K562 (cell line): ENCODE measurements around the gene CRLF1. TPM values are rescaled to one million over a fixed set of nuclear protein-coding genes. Genes with fewer than 3 reads are reported as not detected.

Experiments
- CBFA2T2 ChIP-seq: fragments of 450-650 bp; conservative IDR thresholded peaks from 2 replicates; pipeline ENCODE4 v1.6.1; 2017; ENCODE audit warnings: mild to moderate bottlenecking
- HDAC2 ChIP-seq: fragments of 450-650 bp; IDR thresholded peaks from 2 replicates; pipeline ENCODE4 v1.6.1; 2016; ENCODE audit warnings: mild to moderate bottlenecking
- HMG20B ChIP-seq: fragments of 250-450 bp; sonication (Bioruptor Pico); IDR thresholded peaks from 2 replicates; pipeline ENCODE4 v1.5.0; 2021; ENCODE audit warnings: mild to moderate bottlenecking
- HNRNPK ChIP-seq: fragments of 200-400 bp; formaldehyde crosslinking; IDR thresholded peaks from one replicate; pipeline ENCODE4 v1.6.1; 2018; ENCODE audit warnings: mild to moderate bottlenecking, low read depth, low read length; ENCODE audit not compliant: poor library complexity, severe bottlenecking
- HNRNPL ChIP-seq: fragments of 200-400 bp; formaldehyde crosslinking; IDR thresholded peaks from 2 replicates; pipeline ENCODE4 v1.6.1; 2017; ENCODE audit warnings: low read depth, mild to moderate bottlenecking, low read length
- KAT8 ChIP-seq: fragments of 450-650 bp; IDR thresholded peaks from 2 replicates; pipeline ENCODE4 v1.6.1; 2016; ENCODE audit warnings: low read depth, mild to moderate bottlenecking
- MAZ ChIP-seq, 2 experiments: fragments of 450-650 bp in 1 of 2; sonication (generic) in 1 of 2; formaldehyde crosslinking; IDR thresholded peaks in 1 of 2; conservative IDR thresholded peaks in 1 of 2; 2 replicates each; pipeline versions ENCODE4 v1.4.0 to v1.5.0; 2020; ENCODE audit warnings: mild to moderate bottlenecking in 1 of 2, missing genetic modification reagents in 1 of 2
- MECOM ChIP-seq: fragments of 250-450 bp; sonication (Bioruptor Pico); IDR thresholded peaks from 2 replicates; pipeline ENCODE4 v1.8.0; 2022; ENCODE audit warnings: inconsistent platforms
- MIER1 ChIP-seq: fragments of 450-650 bp; IDR thresholded peaks from 2 replicates; pipeline ENCODE4 v1.6.1; 2016; ENCODE audit warnings: antibody characterized with exemption, mild to moderate bottlenecking, low read depth
- MYC ChIP-seq, 2 experiments: fragments of 250-450 bp in 1 of 2; sonication (Bioruptor Pico) in 1 of 2; IDR thresholded peaks; 2 replicates each; pipeline versions ENCODE4 v1.5.1 to v1.6.1; 2012 to 2021; ENCODE audit warnings: low read depth in 2 of 2, borderline replicate concordance in 1 of 2, improper control_type of control experiment in 1 of 2, low read length in 1 of 2, mild to moderate bottlenecking in 1 of 2, moderate library complexity in 1 of 2
- NCOA6 ChIP-seq: fragments of 450-650 bp; IDR thresholded peaks from 2 replicates; pipeline ENCODE4 v1.6.1; 2017; ENCODE audit warnings: mild to moderate bottlenecking
- NR2C1 ChIP-seq, 2 experiments: fragments of 450-650 bp; IDR thresholded peaks; 2 replicates each; pipeline ENCODE4 v1.6.1; 2017; ENCODE audit warnings: mild to moderate bottlenecking in 2 of 2, antibody characterized with exemption in 1 of 2, inconsistent platforms in 1 of 2, missing compliant biosample characterization in 1 of 2, missing genetic modification characterization in 1 of 2
- NR2C2 ChIP-seq, 2 experiments: fragments of 200-800 bp in 1 of 2; sonication (Bioruptor generic) in 1 of 2; sonication (generic) in 1 of 2; formaldehyde crosslinking in 1 of 2; IDR thresholded peaks; 2 replicates each; pipeline versions ENCODE4 v1.6.1 to v1.8.0; 2016 to 2022; ENCODE audit warnings: mild to moderate bottlenecking in 1 of 2, missing compliant biosample characterization in 1 of 2, missing genetic modification characterization in 1 of 2, missing genetic modification reagents in 1 of 2
- RB1 ChIP-seq: fragments of 450-650 bp; IDR thresholded peaks from 2 replicates; pipeline ENCODE4 v1.6.1; 2017; ENCODE audit warnings: low read depth, mild to moderate bottlenecking
- YY1 ChIP-seq, 3 experiments: IDR thresholded peaks; 2 replicates each; pipeline ENCODE4 v1.6.1; 2011; ENCODE audit warnings: low read length in 2 of 3, mild to moderate bottlenecking in 2 of 3, moderate library complexity in 2 of 3, borderline replicate concordance in 1 of 3, control low read depth in 1 of 3, low read depth in 1 of 3; ENCODE audit not compliant: insufficient read depth in 3 of 3, insufficient replicate concordance in 2 of 3, control insufficient read depth in 1 of 3, insufficient read length in 1 of 3; ENCODE audit errors: extremely low read depth in 1 of 3
- ZNF224 ChIP-seq: sonication (generic); formaldehyde crosslinking; IDR thresholded peaks from 2 replicates; pipeline ENCODE4 v1.8.0; 2022; ENCODE audit warnings: mild to moderate bottlenecking, missing genetic modification reagents
- ZNF696 ChIP-seq: fragments of 250-450 bp; sonication (Bioruptor Pico); conservative IDR thresholded peaks from 2 replicates; pipeline ENCODE4 v1.4.0; 2020; ENCODE audit warnings: mild to moderate bottlenecking, moderate library complexity
- ZNF75A ChIP-seq: fragments of 450-650 bp; formaldehyde crosslinking; IDR thresholded peaks from 2 replicates; pipeline ENCODE4 v1.4.0; 2020; ENCODE audit warnings: mild to moderate bottlenecking
- polyA plus RNA-seq, 8 experiments: library from polyadenylated mRNA; depleted of rRNA in 4 of 8; stranded (reverse) in 5 of 8; unstranded in 3 of 8; fragments of >200 nt; fragmentation: Nextera tagmentation in 2 of 8; fragmentation: Illumina TruSeq in 1 of 8; extraction: Ambion mirVana in 2 of 8; extraction: Trizol in 1 of 8; gene quantifications; 2 replicates each; pipeline versions ENCODE4 v1.2.1 to v1.2.3, GENCODE V29; 2011 to 2014; ENCODE audit warnings: inconsistent platforms in 1 of 8, missing spikeins in 1 of 8
- total RNA-seq, 7 experiments: library from RNA; depleted of rRNA in 6 of 7; stranded (reverse); fragments of >200 nt in 6 of 7; fragmentation: Illumina TruSeq in 2 of 7; extraction: Trizol in 2 of 7; gene quantifications; 2 replicates each; pipeline versions ENCODE4 v1.2.1 to v1.2.3, GENCODE V29; 2011 to 2021; ENCODE audit warnings: low replicate concordance in 1 of 7
- TF ChIP-seq, protein P1 (sequence below): fragments of 450-650 bp; conservative IDR thresholded peaks from 2 replicates; pipeline ENCODE4 v1.6.1; 2016; ENCODE audit warnings: missing genetic modification characterization, low read depth, mild to moderate bottlenecking, control low read depth, missing compliant biosample characterization
- TF ChIP-seq, protein P2 (sequence below): sonication (generic); formaldehyde crosslinking; IDR thresholded peaks from 2 replicates; pipeline ENCODE4 v1.5.0; 2020; ENCODE audit warnings: missing genetic modification reagents

The CRLF1 gene
- total and polyA plus RNA-seq, 9 of the 15 experiments (the other 6 are each of a cell fraction or from before 2014, with no cell fraction given): 0.85 to 3.6 (median 1.7) TPM

DNA sequence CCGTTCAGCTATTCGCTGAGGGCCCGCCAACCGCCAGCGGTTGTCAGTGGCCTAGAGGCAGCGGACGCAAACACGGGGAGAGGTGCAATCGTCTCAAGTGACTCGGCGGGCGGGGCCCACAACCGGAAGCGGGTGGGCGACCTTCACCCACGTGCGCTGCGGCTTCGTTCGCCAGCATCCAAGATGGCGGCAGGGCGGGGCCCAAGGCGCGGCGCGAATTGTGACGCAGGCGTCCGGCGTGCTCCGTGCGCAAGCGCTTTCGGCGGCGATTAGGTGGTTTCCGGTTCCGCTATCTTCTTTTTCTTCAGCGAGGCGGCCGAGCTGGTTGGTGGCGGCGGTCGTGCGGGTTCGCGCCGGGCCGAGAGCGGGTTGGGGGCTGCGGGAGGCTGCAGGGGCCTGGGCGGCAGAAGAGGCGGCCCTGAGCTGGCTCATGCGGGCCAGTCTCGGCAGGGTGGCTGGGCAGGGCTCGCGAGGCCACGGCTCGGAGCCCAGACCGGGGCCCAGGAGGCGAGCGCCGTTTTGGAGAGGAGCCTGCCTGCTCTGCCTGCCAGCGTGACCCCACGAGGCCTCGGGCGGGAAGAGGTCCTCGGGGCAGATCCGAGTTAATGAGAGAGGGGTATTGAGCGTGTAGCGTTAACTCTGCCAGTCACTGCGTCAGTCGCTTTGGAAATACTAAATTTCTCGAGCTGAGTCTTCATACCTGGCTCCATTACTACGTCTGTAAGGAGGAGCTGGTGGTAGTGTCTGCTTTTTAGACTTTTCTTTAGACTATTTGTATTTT lies 34.8 kb downstream of the CRLF1 start, which contains the start of gene UBA52 (continued):
- peak; percentile 100 for TF ChIP-seq MYC (IDR thresholded peaks at IDR 0.05; ENCODE audit: low read depth, low read length)
- TF ChIP-seq MYC (CRISPR knock-in tag; IDR thresholded peaks at IDR 0.05; ENCODE audit: borderline replicate concordance, low read depth): peak; percentile 89; the same call in 1 of the 2 replicates
- no peak for TF ChIP-seq ZNF224 (CRISPR knock-in tag)
- no peak for TF ChIP-seq HMG20B (CRISPR knock-in tag)
- no peak for TF ChIP-seq ZNF75A
- TF ChIP-seq, protein P1, sequence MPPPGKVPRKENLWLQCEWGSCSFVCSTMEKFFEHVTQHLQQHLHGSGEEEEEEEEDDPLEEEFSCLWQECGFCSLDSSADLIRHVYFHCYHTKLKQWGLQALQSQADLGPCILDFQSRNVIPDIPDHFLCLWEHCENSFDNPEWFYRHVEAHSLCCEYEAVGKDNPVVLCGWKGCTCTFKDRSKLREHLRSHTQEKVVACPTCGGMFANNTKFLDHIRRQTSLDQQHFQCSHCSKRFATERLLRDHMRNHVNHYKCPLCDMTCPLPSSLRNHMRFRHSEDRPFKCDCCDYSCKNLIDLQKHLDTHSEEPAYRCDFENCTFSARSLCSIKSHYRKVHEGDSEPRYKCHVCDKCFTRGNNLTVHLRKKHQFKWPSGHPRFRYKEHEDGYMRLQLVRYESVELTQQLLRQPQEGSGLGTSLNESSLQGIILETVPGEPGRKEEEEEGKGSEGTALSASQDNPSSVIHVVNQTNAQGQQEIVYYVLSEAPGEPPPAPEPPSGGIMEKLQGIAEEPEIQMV (tag): peak; percentile 42; the same call in 1 of the 2 replicates
- TF ChIP-seq KAT8: no peak
- 0 out of 2 replicates have a peak, but pooled peaks have one; percentile 10 for TF ChIP-seq HDAC2
- TF ChIP-seq, protein P2, sequence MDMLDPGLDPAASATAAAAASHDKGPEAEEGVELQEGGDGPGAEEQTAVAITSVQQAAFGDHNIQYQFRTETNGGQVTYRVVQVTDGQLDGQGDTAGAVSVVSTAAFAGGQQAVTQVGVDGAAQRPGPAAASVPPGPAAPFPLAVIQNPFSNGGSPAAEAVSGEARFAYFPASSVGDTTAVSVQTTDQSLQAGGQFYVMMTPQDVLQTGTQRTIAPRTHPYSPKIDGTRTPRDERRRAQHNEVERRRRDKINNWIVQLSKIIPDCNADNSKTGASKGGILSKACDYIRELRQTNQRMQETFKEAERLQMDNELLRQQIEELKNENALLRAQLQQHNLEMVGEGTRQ (CRISPR knock-in tag): peak; percentile 93
- TF ChIP-seq MECOM: no peak
- peak; percentile 99 to 100 (median 100) for TF ChIP-seq YY1 (IDR thresholded peaks at IDR 0.05; ENCODE audit: borderline replicate concordance in 1 of 3, control insufficient read depth in 1 of 3, extremely low read depth in 1 of 3, insufficient read depth in 3 of 3, insufficient read length in 1 of 3, insufficient replicate concordance in 2 of 3, low read depth in 1 of 3, low read length in 2 of 3)
- peak; percentile 88 for TF ChIP-seq RB1
- TF ChIP-seq ZNF696 (CRISPR knock-in tag): no peak
- peak; percentile 33; the same call in 1 of the 2 replicates for TF ChIP-seq CBFA2T2
- peak; percentile 46; the same call in 1 of the 2 replicates for TF ChIP-seq HNRNPL
- TF ChIP-seq NCOA6: no peak
- no peak for TF ChIP-seq MIER1
- peak; percentile 65 for TF ChIP-seq NR2C1 (IDR thresholded peaks at IDR 0.05)
- TF ChIP-seq NR2C1 (tag; IDR thresholded peaks at IDR 0.05): peak; percentile 89
- peak; percentile 96 for TF ChIP-seq MAZ (CRISPR knock-in tag; conservative IDR thresholded peaks at IDR 0.05 in 1 of 2, IDR thresholded peaks at IDR 0.05 in 1 of 2)
- TF ChIP-seq NR2C2 (CRISPR knock-in tag; IDR thresholded peaks at IDR 0.05): no peak; the same call in 1 of the 2 replicates
- peak; percentile 92 for TF ChIP-seq NR2C2 (tag; IDR thresholded peaks at IDR 0.05)
- no peak for TF ChIP-seq HNRNPK
